NCI-H146 (cell line): ENCODE results near the gene ZNF835.
"Not testable (repeated sequence)": the region's sequence is repeated elsewhere in the genome, so short reads cannot be mapped to it uniquely, and the experiment has no call there.

ENCODE experiments used
- DNase-seq: peaks from one replicate; lab custom pipeline; 2025; lab: John Stamatoyannopoulos, UW

The ZNF835 gene

DNA sequence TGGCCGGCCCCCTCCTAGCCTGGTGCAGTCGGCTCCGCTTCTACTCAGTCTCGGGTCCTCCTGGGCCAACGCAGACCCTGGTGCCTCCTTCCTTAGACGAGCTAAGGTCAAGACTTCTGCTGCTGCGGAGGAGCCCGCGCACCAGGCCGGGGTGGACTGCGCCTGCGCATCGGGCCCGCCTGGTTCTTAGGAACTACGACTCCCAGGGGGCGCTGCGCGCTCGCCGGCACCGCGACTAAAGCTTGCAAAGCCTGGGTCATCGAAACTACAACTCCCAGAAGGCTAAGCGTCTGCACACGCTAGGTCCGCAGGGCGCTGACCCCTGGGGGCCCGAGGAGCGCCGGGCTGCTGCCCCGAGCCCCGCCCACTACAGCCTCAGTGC, at the start of gene ZNF835:
ZNF835 (minus strand) TSS at position 145 of the 382 bp plus-strand sequence. CDS start 6,559 bp downstream, outside the sequence.
- DNase-seq: no peak

DNA sequence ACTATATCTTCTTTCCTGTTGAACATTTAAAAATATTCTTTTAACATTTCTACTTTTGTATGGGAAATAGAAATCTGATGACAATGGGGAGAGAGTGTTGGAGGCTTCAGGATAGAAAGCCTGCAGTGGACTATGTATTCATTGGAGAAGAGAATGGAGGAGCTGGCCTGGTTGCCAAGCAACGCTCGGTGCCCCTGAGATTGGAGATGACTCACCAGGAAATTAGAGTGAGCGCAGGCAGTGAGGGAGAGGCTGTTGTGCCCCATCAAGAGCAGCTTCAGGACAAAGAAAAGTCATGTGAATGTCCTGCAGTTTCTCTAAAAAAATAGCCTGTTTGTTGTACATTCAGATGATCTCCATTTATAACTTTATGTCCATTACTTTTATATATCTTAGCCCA, 48.7 kb upstream of the ZNF835 start:
- no peak for DNase-seq

DNA sequence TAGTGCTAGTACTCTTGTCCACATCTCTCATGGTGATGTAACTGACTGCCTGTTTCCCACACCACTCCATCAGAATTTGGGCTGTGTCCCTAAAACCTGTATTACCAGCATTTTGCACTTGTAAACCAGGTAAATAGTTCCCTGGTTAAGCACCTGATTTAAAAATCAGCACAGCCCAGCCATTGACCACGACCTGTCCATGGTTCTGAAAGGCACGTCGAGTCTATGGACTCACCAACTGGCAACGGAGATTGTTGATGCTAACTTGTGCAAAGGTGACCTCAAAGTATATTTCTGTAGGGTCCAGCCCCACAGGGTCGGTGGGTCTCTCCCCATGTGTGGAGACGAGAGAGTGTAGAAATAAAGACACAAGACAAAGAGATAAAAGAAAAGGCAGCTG, 46.7 kb upstream of the ZNF835 start:
- DNase-seq: no peak

DNA sequence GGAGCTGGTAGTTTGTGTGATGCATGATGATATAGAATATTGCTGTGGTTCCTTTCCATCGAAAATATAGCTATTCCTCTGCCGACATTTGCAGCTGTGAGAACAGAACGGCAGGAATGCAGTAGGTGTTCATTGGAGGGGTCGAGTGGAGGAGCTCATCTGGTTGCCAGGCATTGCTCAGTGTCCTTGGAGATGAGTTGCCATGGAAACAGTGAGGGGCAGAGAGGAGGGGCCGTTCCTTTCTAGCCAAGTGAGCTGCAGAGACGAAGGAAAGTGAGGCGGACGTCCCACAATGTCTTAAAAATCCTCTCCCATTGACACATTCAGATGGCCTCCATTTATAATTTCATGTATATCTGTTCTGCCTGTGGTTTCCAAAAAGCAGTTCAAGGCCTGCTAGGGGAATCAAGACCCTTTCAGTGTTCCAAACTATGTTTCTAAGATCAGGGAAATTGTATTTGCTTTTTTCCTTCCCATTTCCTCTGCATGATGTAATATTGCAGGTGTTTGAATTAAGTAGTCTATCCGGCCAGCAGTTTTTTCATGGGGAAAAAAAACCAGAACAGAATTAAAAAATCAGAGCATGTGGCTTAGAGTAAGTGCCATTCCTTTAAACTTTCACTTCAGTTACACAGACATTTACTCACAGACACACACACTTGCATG, 41.2 kb upstream of the ZNF835 start:
- DNase-seq: no peak

DNA sequence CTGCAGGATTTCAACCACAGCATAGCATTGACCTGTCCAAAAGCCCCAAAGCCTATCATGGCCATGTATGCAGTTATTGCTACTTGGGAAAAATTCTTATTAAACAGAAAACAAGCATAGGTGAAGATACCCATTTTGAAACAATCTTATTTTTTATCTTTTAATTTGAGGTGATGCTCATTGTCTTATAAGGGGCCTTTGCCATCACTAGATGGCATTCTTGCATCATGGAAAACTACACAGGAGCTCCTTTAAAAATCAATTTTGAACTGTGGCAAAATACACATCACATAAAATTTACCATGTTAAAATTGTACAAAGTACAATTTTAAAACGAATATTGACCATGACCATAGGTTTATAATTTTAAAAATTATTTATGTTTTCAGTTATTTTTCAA, 38.9 kb upstream of the ZNF835 start:
- DNase-seq: no peak

DNA sequence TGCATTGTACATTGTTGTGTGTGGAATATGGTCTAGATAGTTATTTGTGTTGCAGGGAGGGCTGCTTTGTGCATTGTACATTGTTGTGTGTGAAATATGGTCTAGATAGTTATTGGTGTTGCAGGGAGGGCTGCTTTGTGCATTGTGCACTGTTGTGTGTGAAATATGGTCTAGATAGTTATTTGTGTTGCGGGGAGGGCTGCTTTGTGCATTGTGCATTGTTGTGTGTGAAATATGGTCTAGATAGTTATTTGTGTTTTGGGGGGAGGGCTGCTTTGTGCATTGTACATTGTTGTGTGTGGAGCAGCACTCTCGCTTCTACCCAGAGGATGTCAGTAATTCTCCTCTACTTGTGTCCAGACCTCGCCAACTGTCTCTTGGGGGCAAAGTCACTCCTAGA, 36.3 kb upstream of the ZNF835 start:
- no peak for DNase-seq

DNA sequence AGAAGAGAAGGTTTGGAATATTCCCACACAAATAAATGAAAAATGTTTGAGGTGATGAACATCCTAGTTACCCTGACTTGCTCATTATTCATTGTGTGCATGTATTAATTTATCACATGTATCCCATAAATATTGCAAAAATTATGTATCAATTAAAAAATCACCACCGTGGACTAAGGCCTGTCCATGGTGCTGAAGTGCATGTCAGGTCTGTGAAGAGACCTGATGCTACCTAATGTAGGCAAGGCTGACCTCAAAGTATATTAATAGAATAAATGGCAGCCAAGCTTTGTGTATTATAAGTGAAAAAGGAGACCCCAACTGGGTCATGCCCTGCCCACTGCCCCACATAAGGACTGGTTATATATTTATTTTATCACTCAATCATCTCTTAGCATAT, 34.4 kb upstream of the ZNF835 start:
- DNase-seq: no peak

DNA sequence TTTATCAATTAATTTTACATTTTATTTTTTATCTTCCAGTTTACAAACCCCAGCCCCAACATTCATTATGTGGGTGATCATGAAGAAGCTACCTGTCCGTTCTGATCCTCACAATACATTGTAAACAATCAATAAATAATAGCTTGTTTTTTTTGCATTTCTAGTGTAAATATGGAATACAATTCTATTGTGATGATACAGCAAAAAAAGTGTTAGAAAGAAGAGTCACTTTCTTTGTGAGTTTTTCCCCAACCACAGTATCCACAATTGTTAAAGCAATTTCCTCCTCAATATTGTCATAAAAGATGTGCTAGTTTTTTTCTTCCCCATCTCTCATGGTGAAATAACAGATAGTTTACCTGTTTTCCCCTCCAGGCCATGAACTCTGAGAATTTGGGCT, 30.3 kb upstream of the ZNF835 start:
- DNase-seq: no peak

DNA sequence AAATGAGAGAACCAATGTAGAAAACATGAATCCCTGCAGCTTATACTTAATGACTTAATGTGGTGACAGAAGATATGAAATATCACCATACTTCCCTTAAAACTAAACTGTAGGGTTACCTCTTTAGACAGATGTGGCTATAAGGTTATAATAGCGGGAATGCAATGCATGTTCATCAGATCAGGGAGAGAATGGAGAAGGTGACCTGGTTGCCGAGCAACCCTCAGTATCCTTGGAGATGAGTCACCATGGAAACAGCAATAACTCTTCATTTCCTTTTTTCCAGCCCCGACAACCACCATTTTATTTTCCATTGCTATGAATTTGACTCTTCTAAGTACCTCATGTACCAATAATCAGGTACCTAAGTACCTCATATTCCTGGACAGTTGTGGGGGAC, 28.0 kb upstream of the ZNF835 start:
- no peak for DNase-seq

DNA sequence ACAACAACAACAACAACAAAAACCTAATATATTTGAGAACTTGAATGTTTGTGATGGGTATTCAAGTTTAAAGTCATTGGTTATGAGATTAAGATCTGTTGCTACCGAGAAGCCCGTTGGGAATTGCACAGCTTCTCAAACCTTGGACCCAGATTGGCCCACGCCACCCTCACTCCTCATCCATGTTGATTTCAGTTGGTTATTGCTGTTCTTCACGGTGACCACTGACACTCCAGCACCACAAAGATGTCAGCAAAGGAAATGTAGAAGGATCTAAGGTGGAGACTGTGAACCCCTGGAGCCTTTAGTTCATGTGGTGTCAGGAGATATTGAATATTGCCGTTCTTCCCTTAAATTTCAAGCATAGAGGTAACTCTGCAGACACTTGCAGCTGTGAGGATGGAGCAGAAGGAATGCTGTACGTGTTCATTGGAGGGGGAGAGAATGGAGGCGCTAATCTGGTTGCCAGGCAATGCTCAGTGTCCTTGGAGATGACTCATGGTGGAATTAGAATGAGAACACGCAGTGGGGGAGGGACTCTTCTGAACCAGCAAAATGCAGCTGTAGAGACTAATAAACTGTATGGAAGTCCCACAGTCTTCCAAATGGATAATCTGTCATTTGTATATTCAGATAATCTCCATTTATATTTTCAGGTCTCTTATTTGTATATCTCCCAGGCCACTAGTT, 20.8 kb upstream of the ZNF835 start:
- DNase-seq: no peak

DNA sequence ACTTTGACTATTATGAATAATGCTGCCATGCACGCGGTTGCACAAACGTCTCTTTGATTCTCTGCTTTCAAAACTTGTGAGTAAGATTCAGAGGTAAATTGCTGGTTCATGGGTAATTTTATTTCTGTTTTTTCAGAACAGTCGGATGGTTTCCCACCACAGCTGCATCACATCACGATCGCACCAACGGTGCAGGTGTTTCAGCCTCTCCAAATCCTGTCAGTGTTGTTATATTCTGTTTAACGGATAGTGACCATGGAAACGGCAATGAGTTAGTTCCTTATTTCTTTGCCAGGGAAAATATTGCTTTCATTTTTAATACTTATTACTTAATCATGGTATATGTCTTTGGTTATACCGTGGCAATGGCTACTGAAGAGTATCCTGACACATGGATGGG, 19.1 kb upstream of the ZNF835 start:
- DNase-seq: no peak

DNA sequence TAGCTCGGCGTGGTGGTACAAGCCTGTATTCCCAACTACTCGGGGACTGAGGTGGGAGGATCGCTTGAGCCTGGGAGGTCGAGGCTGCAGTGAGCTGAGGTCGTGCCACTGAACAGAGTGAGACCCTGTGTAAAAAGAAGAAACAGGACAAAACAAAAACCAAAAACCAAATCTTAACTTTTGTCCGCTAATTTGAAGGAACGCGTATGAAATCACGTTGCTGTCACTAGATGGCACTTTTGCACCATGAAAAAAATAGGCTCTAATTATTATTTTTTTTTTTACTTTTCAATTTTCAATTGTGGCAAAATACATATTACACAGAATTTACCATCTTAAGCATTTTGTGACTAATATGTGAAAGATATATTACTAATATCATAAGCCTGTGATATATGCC, 17.6 kb upstream of the ZNF835 start:
- DNase-seq: no peak

DNA sequence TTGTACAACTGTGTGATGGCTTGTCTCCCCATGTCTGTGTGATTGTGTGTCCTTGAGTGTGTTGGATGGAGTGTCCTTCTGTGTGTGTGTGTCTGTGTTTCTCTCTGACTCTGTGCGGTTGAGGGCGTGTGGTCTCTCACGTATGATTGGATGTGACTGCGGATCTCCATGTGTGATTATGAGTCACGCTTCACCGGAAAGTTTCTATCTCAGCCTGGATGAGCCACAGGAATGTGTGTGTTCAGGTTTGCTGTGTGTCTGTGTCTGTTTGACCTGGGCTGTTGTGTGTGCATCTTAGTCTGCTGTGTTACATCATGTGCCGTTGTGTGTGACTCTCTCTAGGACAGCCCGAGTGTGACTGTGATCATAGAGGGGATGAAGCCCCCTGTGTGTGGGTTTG, 15.5 kb upstream of the ZNF835 start:
- no peak for DNase-seq

DNA sequence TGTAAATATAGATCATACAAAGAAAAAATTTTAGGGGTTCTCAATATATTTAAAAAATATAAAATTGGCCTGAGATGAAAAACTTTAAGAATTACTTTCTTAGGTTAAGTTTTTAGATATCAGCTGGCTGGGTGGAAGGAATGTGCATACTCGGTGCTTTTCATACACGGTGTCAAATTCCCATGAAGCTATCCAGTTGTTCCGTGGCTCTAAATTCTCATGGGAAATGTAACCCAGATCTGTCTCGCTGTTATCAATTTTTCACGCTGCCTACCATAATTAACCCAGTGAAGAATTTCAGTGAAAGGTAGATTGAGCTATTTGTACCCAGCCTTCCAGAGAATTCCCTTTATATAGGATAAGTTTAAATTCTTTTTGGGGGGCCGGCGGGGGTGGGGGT, 11.6 kb upstream of the ZNF835 start:
- no peak for DNase-seq

DNA sequence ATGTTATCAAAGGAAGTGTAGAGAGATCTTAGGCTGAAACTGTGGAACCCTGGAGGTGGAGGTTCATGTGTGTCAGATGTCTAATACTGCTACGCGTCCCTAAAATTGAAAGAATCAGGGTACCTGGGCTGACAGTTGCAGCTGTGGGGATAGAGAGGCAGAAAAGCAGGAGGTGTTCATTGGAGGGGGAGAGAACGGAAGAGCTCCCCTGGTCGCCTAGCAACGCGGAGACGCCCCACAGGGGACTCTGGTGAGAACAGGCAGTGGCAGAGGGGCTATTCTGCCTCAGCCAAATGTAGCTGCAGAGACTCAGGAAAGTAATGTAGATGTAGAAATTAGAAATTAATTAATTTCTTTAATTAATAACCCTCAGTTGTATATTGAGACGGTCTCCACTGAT, 10.1 kb upstream of the ZNF835 start:
- no peak for DNase-seq

DNA sequence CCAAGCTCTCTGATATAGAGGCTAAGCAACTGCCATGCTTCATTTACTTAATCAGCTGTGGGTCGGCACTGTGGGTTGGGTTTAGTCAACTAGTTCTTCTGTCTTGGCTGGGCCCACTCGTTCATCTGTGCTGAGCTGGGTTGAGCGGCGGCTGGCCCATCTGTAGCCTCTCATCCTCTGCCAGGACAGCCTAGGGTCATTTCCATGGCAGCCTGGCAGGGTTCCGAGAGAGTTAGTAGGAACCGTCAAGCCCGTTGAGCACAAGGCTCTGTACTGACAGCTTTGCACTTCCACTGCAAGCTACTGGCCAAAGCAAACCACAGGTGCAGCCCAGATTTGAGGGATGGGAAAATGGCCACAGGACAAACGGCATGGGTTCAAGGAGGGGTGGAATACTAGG, 6.6 kb upstream of the ZNF835 start:
- no peak for DNase-seq

DNA sequence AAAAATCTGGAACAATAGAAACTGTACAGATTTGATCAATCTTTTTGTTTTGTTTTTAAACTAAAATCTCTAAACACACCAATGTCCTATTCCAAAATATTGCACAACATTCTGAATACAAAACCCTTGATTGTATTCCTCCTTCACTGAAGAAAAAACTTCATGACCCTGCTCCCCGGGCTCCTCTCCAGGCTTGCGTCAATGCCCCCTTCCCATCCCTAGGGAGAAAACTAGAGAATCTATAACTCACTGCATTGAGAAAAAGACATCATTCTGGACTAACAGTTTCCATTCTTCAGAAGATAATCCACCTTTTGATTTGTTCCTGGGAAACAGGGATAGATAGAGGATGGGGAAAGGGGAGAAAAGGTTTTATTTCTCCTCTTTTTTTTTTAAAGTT, 1.1 kb upstream of the ZNF835 start:
- not testable (repeated sequence) for DNase-seq

DNA sequence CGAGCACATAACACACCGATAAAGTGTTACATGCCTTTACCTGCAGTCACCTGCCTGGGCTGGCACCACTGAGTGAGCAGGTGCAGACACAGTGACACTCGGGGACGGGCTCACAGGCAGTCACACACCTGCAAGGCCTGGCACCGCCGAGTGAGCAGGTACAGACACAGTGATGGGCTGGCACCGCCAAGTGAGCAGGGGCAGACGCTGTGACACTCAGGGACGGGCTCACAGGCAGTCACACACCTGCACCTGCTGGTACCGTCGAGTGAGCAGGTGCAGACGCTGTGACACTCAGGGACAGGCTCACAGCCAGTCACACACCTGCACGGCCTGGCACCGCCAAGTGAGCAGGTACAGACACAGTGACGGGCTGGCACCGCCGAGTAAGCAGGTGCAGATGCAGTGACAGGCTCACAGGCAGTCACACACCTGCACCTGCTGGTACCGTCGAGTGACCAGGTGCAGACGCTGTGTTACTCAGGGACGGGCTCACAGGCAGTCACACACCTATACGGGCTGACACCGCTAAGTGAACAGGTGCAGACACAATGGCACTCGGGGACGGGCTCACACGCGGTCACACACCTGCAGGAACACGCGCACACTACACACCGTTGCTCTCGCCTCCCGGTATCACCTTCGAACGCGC, 470 bp downstream of the ZNF835 start:
- DNase-seq: peak; percentile 22

DNA sequence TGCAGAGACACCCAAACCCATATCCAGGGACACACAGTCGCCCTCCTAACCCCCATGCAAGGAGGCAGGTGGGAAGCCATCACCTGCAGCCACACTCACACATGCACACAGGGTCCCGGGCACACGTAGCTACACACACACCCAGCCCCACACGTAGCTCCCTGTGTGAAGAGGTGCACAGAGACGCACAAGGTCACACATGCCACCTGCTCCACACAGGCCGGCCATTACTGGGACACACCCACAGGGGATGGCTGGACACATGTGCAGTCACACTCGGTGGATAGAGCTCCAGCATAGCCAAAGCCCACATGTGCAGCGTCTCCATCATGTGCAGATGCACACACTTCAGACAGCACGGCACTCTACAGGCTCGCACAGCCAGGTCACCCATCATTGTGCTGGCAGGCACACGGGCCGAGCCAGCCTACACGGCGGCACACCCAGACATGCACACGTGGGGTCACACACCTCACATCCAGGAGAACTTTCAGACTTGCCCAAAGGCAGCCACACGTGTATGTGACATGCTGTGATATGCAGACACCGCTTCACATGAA, 1.1 kb downstream of the ZNF835 start:
- no peak for DNase-seq

DNA sequence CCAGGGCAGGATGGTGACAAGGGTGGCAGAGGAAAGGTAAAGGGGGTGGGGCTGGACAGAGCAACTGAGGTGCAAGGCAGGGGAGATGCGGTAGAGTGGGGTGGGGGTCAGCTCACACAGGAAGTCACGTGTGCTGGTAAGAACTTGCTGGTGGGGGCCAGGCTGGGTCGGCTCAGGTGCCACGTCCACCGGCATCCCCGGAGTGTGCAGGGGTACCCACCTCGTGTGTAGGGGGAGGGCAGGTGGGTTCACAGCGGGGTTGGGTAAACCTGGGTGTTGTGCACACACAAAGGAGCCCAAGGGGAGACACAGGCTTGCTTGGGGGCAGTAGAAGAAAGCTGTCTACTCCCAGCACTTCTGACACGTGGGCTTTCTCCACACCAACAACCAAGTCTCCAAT, 2.9 kb downstream of the ZNF835 start:
- DNase-seq: no peak

DNA sequence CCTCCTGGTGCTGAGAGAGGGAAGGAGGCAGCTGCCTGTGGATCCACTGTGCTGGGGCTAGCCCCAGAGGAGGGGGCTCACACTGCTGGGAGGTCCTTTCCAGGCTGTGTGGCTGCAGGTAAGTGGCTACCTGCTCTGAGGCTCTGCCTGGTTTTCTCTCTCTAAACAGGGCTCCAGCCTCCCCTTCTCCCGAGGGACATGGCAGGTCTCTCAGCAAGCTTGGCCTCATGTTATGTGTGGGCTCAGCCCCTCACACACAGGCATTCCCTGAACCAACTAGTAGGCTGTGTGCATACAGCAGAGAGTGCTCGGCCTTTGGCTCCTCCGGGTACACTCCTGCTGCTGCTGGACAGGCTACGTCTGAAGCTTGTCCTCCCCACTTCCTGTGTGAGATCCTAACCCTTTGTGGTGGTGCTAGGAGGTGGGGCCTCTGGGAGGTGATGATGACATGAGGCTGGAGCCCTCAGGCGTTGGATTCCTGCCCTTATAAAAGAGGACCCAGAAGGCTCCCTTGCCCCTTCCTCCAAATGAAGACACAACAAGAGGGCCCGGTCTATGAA, 4.2 kb downstream of the ZNF835 start:
- no peak for DNase-seq

DNA sequence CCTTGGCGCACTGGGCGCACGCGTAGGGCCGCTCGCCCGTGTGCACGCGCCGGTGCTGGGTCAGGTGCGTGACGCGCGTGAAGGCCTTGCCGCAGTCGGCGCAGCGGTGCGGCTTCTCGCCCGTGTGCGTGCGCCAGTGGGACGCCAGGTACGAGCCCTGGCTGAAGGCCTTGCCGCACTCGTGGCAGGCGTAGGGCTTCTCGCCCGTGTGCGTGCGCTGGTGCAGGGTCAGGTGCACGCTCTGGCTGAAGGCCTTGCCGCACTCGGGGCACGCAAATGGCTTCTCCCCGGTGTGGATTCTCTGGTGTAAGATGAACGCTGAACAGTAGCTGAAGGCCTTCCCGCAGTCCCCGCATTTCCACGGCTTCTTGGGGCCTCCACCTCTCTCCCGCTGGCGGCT, 7.0 kb downstream of the ZNF835 start:
- no peak for DNase-seq

DNA sequence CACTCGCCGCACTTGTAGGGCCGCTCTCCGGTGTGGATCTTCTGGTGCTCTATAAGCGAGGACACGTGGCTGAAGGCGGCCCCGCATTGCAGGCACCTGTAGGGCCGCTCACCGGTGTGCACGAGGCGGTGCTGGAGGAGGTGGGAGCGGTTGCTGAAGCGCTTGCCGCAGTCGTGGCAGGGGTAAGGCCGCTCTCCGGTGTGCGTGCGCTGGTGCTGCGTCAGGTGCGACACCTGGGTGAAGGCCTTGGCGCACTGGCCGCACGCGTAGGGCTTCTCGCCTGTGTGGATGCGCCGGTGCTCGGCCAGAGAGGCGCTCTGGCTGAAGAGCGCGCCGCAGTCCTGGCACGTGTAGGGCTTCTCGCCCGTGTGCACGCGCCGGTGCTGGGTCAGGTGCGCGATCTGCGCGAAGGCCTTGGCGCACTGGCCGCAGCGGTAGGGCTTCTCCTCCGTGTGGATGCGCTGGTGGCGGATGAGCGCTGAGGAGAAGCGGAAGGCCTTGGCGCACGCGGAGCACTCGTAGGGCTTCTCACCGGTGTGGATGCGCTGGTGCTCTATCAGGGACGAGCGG, 7.5 kb downstream of the ZNF835 start:
- DNase-seq: no peak
